ENCODE results near the gene MPPED2. TPM values are rescaled to one million over a fixed set of nuclear protein-coding genes. Genes with fewer than 3 reads are reported as not detected.

MPPED2 gene
- total and polyA plus RNA-seq, 2 of the 13 experiments (the other 11 are each of a cell fraction or from before 2014, with no cell fraction given), result not detected

DNA sequence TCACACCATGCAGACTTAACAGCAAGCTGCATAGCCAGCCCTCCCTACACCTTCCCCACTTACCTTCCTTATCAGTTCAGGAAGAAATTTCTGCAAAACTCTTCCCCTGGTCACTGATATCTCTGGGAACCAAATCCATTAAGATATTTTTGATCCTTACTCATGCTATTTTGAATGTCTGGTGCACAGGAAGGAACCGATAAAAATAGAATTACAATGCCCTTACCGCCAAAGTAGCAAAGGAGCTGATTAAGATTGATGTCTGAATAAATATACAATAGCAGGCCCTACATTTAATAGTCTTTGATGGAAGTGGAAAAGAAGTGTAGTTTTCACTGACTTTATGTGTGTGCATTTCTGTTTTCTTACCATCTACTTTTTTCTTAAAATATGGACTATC lies 117.3 kb downstream of the MPPED2 start (continued):
- TF ChIP-seq, protein P1, sequence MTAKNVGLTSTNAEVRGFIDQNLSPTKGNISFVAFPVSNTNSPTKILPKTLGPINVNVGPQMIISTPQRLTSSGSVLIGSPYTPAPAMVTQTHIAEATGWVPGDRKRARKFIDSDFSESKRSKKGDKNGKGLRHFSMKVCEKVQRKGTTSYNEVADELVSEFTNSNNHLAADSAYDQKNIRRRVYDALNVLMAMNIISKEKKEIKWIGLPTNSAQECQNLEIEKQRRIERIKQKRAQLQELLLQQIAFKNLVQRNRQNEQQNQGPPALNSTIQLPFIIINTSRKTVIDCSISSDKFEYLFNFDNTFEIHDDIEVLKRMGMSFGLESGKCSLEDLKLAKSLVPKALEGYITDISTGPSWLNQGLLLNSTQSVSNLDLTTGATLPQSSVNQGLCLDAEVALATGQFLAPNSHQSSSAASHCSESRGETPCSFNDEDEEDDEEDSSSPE (CRISPR knock-in tag; IDR thresholded peaks at IDR 0.05), result no peak

DNA sequence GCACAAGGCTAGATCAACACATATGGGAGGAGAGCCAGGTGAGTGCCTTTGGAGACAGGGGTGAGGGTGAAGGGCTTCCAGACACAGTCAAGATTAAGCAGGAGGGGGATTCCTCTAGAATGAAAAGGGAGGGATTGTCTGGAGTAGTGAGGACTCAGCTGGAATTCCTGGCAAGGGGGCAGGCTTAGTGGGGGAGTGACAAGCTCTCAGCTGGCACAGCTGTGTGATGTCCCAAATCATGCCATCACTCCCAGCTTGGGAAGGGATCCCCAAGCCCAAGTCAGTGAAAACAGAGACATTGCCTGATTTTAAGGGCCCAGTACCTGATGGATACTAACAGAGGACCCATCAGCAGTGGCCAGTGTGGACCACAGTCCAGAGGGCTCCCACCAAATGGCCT lies 119.0 kb downstream of the MPPED2 start:
- H3K4me3 ChIP-seq (replicated peaks in 1 of 3; ENCODE audit: insufficient read depth in 1 of 3, low read depth in 2 of 3, low read length in 3 of 3), result no peak overlapping the region
- no peaks in the 10 kb centered on the region for H3K79me2 ChIP-seq (ENCODE audit: insufficient read depth, low read length)
- BruUV-seq (replicated peaks), result no TSS peak
- no peak overlapping the region for H3K9ac ChIP-seq (ENCODE audit: insufficient read depth, low read depth, low read length)
- no peak overlapping the region for H3K4me2 ChIP-seq (ENCODE audit: low read depth, low read length)
- no peaks in the 10 kb centered on the region for H3K4me1 ChIP-seq (ENCODE audit: insufficient read depth, low read length)
- ChIA-PET POLR2A (no interaction called here), CTCF (ENCODE audit: low intra/inter-chr PET ratio, low total read pairs) (no interaction called here)
- H3K36me3 ChIP-seq (replicated peaks in 1 of 2; ENCODE audit: control insufficient read depth in 1 of 2, insufficient read depth in 2 of 2, low read length in 2 of 2), result no peaks in the 10 kb centered on the region
- intact Hi-C loops (cut with micrococcal nuclease; ENCODE audit: unreplicated experiment), result no loop called here
- FAIRE-seq (no peak), ATAC-seq (no peak), DNase-seq (ENCODE audit: low spot score) (no peak)
- in situ Hi-C loops (cut with HindIII; ENCODE audit: extremely low pct_ligation_motif_present, low pct_unique_long_range_greater_than_20kb), result no loop called here
- H3K27me3 ChIP-seq (ENCODE audit: control insufficient read depth in 1 of 2, insufficient read depth in 2 of 2, low read length in 2 of 2), result no peaks in the 10 kb centered on the region
- no peaks in the 10 kb centered on the region for H3K9me3 ChIP-seq (ENCODE audit: low read length)
- TF ChIP-seq, protein P2, sequence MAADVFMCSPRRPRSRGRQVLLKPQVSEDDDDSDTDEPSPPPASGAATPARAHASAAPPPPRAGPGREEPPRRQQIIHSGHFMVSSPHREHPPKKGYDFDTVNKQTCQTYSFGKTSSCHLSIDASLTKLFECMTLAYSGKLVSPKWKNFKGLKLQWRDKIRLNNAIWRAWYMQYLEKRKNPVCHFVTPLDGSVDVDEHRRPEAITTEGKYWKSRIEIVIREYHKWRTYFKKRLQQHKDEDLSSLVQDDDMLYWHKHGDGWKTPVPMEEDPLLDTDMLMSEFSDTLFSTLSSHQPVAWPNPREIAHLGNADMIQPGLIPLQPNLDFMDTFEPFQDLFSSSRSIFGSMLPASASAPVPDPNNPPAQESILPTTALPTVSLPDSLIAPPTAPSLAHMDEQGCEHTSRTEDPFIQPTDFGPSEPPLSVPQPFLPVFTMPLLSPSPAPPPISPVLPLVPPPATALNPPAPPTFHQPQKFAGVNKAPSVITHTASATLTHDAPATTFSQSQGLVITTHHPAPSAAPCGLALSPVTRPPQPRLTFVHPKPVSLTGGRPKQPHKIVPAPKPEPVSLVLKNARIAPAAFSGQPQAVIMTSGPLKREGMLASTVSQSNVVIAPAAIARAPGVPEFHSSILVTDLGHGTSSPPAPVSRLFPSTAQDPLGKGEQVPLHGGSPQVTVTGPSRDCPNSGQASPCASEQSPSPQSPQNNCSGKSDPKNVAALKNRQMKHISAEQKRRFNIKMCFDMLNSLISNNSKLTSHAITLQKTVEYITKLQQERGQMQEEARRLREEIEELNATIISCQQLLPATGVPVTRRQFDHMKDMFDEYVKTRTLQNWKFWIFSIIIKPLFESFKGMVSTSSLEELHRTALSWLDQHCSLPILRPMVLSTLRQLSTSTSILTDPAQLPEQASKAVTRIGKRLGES (CRISPR knock-in tag; IDR thresholded peaks at IDR 0.05; ENCODE audit: borderline replicate concordance), result no peak
- TF ChIP-seq RFX3 (CRISPR knock-in tag; IDR thresholded peaks at IDR 0.05) (no peak), NR3C1 (CRISPR knock-in tag; IDR thresholded peaks at IDR 0.05) (no peak), ISX (CRISPR knock-in tag; conservative IDR thresholded peaks at IDR 0.05) (no peak), GATAD1 (CRISPR knock-in tag; IDR thresholded peaks at IDR 0.05) (no peak)
- H2AFZ ChIP-seq (ENCODE audit: low read length), result no peak overlapping the region
- H3K27ac ChIP-seq (ENCODE audit: extremely low read length, insufficient read depth, low read length), result no peak overlapping the region
- H4K20me1 ChIP-seq (ENCODE audit: insufficient read depth, low read length), result no peaks in the 10 kb centered on the region
